CD1c-positive myeloid dendritic cell (primary cell): Measurements from ENCODE around the gene RRP1B.
"Not testable (repeated sequence)": the region's sequence is repeated elsewhere in the genome, so short reads cannot be mapped to it uniquely, and the experiment has no call there.

Source experiments
- DNase-seq: peaks from one replicate; pipeline ENCODE4 v3.0.0-alpha.2; 2016; ENCODE audit errors: extremely low spot score

The RRP1B gene, protein sequence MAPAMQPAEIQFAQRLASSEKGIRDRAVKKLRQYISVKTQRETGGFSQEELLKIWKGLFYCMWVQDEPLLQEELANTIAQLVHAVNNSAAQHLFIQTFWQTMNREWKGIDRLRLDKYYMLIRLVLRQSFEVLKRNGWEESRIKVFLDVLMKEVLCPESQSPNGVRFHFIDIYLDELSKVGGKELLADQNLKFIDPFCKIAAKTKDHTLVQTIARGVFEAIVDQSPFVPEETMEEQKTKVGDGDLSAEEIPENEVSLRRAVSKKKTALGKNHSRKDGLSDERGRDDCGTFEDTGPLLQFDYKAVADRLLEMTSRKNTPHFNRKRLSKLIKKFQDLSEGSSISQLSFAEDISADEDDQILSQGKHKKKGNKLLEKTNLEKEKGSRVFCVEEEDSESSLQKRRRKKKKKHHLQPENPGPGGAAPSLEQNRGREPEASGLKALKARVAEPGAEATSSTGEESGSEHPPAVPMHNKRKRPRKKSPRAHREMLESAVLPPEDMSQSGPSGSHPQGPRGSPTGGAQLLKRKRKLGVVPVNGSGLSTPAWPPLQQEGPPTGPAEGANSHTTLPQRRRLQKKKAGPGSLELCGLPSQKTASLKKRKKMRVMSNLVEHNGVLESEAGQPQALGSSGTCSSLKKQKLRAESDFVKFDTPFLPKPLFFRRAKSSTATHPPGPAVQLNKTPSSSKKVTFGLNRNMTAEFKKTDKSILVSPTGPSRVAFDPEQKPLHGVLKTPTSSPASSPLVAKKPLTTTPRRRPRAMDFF

GRCh38 chr21:43659136-43660000 lies at the start of gene RRP1B, which contains the start of gene HSF2BP:
RRP1B (plus strand) TSS chr21:43659560; CDS start chr21:43659665, 105 bp downstream.
HSF2BP (minus strand) TSS chr21:43659488; CDS start chr21:43658096, 1,392 bp downstream.
- DNase-seq = peak; percentile 92

GRCh38 chr21:43611598-43612369 lies 47.6 kb upstream of the RRP1B start:
- peak; percentile 45 for DNase-seq

DNA sequence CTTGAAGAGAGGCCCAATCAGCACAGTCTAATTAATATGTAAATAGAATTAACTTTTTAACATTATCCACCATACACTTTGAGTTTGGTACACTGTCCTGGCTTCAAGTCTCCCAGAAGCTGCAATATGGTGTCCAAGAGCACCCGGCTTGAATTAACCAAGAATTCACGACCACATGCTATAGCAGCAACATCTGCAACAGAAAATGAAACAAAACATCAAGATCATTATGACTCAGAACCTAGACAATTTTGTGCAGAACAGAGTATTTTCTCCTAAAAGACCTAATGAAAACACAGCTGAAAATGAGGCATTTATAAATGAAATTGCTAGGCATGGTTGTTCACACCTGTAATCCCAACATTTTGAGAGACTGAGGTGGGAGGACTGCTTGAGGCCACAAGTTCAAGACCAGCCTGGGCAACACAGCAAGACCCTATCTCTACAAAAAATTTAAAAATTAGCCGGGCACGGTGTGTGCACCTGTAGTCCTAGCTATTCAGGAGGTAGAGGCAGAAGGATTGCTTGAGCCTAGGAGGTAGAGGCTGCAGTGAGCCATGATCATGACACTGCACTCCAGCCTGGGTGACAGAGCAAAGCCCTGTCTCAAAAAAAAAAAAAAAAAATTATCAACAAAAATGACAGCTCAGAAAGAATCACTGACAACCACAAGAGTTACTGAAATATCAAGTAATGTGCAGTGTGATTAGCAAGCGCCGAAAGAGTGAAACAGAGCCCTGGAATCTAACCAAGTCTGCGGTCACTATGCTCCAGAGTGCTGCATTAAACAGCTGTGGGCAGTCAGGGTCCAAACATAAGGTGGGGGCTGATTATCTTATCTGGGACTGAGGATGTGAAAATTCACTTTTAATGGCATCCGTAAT lies 45.4 kb upstream of the RRP1B start:
- no peak for DNase-seq

GRCh38 chr21:43614839-43615238 lies 44.5 kb upstream of the RRP1B start:
- DNase-seq = no peak

- DNase-seq = not testable (repeated sequence)
Measured at GRCh38 chr21:43616861-43617260, 42.5 kb upstream of the RRP1B start.

GRCh38 chr21:43618940-43619339 lies 40.4 kb upstream of the RRP1B start:
- no peak for DNase-seq

GRCh38 chr21:43619344-43619743 lies 40.0 kb upstream of the RRP1B start:
- DNase-seq = no peak

GRCh38 chr21:43619856-43620255 lies 39.5 kb upstream of the RRP1B start:
- peak; percentile 25 for DNase-seq

DNA sequence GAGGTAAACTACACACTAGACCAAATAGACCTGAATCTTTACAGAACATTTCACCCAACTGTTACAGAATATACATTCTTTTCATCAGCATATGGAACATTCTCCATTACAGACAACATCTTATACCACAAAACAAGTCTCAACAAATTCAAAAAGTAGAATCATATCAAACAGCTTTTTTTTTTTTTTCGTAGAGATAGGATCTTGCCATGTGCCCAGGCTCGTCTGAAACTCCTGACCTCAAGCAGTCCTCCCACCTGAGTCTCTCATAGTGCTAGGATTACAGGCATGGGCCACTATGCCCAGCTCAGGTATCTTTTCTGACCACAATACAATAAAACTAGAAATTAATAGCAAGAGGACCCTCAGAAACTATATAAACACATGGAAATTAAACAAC lies 36.6 kb upstream of the RRP1B start:
- DNase-seq = no peak

- DNase-seq = no peak
Measured at GRCh38 chr21:43623588-43623987, 35.8 kb upstream of the RRP1B start.

- DNase-seq = no peak
Measured at GRCh38 chr21:43624339-43624738, 35.0 kb upstream of the RRP1B start.

GRCh38 chr21:43626390-43626789 lies 33.0 kb upstream of the RRP1B start:
- DNase-seq = no peak

DNA sequence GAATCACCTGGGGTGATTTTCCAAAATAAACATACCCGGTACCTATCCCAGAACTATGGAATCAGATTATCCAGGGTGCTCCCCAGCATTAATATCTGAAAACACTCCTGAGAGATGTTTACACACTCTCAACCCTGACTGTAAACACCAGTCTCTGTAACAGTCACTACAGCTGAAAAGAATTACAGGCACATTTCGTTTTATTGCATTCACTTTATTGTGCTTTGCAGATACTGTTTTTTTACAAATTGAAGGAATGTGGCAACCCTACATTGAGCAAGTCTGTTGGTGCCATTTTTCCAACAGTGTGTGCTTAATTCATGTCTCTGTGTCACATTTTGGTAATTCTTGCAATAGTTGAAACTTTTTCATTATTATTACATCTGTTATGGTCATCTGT lies 31.8 kb upstream of the RRP1B start:
- DNase-seq = no peak

DNA sequence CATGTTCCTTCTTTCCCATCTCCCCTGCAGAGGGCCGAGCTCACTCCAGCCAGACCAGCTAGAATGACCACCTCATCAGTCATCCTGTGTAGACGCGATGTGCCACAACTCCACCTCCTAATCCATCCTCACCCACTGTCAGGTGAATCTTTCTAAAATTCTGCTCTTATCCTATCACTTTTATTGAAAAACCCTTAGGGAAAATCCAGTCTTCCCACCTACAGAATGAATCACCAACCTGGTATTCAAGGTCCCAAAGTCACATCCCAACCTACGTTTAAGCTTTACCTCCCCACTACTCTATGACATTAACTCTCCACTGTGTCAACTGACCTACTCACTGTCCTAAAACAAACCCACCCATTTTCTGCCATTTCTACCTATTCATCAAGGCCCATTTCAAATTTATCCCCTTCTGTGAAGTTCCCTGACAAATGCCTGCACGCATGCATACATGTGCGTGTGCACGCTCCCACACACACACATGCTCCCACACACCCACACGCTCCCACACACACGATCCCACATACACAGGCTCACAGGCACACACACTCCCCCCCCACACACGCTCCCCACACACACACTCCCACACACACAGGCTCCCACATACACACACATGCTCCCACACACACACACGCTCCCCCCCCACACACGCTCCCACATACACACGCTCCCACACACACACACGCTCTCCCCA lies 27.8 kb upstream of the RRP1B start:
- no peak for DNase-seq

- DNase-seq = no peak
Measured at GRCh38 chr21:43632373-43632905, 26.9 kb upstream of the RRP1B start.

- DNase-seq = no peak
Measured at GRCh38 chr21:43634618-43635017, 24.7 kb upstream of the RRP1B start.

DNA sequence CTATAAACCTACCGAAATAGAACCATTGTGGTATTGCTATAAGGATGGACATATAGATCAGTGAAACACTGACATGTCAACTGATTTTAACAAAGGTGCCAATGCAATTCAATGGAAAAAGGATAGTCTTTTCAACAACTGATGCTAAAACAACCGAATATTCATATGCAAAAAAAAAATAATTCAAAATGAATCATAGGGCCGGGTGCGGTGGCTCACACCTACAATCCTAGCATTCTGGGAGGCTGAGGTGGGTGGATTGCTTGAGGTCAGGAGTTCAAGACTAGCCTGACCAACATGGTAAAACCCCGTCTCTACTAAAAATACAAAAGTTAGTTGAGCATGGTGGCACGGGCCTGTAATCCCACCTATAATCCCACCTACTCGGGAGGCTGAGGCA lies 23.9 kb upstream of the RRP1B start:
- DNase-seq = no peak

DNA sequence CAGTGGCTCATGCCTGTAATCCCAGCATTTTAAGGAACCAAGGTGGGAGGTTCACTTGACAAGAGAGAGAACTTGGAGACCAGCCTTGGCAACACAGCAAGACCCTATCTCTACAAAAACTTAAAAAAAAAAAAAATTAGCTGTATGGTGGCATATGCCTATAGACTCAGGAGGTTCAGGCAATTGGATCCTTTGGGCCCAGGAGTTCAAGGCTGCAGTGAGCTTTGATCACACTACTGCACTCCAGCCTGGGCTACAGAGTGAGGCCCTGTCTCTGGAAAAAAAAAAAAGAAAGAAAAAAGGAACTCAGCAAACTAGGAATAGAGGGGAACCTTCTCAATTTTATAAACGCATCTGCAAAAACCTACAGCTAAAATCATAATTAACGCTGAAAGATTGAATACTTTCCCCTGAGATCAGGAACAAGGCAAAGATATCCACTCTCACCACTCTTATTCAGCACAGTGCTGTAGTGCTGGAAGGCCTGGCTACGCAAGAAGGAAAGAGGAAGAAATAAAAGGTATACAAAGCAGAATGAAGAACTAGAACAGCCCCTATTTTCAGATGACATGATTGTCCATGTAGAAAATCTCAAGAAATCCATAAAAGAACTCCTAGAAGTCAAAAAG lies 21.7 kb upstream of the RRP1B start:
- DNase-seq = no peak
